ENCODE results near the gene ZBTB5.
"Not testable (repeated sequence)": the region's sequence is repeated elsewhere in the genome, so short reads cannot be mapped to it uniquely, and the experiment has no call there.

Gene ZBTB5, protein sequence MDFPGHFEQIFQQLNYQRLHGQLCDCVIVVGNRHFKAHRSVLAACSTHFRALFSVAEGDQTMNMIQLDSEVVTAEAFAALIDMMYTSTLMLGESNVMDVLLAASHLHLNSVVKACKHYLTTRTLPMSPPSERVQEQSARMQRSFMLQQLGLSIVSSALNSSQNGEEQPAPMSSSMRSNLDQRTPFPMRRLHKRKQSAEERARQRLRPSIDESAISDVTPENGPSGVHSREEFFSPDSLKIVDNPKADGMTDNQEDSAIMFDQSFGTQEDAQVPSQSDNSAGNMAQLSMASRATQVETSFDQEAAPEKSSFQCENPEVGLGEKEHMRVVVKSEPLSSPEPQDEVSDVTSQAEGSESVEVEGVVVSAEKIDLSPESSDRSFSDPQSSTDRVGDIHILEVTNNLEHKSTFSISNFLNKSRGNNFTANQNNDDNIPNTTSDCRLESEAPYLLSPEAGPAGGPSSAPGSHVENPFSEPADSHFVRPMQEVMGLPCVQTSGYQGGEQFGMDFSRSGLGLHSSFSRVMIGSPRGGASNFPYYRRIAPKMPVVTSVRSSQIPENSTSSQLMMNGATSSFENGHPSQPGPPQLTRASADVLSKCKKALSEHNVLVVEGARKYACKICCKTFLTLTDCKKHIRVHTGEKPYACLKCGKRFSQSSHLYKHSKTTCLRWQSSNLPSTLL

GRCh38 chr9:37465249-37466036, at the start of gene ZBTB5:
TSS of gene ZBTB5 (minus strand) at chr9:37465450. CDS start at chr9:37442551, 22,899 bp downstream.
- DNase-seq, result peak; percentile 100

GRCh38 chr9:37514999-37515398, 49.7 kb upstream of the ZBTB5 start:
- no peak for DNase-seq

DNA sequence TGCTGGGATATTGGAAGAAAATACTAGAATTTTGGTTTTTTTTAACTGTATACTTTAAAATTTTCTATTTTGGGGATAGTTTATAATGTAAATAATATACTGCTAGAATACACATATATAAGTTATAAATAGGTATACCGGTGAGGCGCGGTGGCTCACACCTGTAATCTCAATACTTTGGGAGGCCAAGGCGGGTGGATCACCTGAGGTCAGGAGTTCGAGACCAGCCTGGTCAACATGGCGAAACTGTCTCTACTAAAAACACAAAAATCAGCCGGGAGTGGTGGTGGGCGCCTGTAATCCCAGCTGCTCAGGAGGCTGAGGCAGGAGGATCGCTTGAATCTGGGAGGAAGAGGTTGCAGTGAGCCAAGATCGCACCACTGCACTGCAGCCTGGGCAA, 49.2 kb upstream of the ZBTB5 start:
- DNase-seq, result not testable (repeated sequence)

DNA sequence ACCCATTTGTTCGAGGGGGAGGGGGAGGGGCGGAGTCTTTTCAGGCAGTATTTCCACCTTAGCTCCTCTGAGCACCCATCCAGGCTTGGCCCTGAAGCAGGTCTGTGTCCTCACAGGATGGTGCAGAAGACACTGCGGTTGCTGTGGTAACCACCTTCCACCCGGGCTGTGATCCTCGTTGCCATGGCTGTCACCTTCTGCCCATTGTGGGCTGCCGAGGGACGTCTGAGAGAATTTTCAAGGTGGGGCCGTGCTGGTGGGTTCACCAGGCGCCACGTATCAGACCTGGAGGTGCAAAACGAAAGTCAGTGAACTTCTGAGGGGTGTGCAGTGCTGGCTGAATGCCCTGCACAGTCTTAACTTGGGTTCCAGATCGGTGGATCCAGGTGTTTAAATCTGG, 47.2 kb upstream of the ZBTB5 start:
- DNase-seq, result no peak

- no peak for DNase-seq
Observed at GRCh38 chr9:37511016-37512010, 46.1 kb upstream of the ZBTB5 start.

DNA sequence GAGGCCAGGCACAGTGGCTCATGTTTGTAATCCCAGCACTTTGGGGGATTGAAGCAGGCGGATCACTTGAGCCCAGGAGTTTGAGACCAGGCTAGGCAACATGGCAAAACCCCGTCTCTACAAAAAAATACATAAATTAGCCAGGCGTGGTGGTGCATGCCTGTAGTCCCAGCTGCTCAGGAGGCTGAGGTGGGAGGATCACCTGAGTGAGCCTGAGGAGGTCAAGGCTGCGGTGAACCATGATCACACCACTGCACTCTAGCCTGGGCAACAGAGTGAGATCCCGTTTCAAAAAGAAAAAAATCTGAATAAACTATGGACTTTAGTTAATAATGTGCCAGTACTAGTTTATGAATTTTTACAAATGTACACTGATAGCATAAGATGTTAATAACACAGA, 44.8 kb upstream of the ZBTB5 start:
- not testable (repeated sequence) for DNase-seq

DNA sequence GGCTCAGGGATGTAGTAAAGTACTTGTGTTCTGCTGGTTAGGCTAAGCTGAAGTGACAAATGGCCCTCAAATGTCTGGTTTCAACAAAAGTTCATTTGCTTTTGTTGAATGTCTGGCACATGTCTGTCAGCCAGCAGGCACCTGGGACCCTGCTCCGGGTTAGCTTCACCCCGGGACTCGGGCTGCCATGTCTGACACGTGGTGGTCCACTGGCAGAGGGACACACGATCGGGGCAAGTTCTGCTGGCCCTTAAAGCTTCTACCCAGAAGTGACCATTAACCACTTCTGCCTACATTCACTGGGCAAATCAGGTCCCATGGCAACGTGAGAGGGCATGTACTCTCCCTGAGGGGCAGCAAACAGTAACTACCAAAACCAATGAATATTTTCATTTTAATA, 44.3 kb upstream of the ZBTB5 start:
- no peak for DNase-seq

DNA sequence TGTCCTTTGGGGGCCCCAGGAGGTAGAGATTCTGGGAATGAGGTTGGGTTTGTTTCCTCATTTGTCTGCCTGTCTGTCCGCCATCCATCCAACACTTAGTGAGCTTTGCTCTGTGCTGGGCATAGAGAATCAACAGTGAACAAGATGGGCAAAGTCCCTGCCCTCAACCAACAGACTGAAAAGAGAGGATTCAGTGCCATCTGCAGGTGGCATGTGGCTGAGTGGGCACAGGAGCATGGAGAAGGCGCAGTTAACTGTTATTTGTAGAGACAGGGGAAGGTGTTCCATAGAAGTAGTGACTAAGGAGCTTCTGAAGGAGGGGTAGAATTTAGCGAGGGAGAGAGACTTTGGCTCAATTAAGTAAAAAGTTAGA, 43.6 kb upstream of the ZBTB5 start:
- DNase-seq, result no peak

DNA sequence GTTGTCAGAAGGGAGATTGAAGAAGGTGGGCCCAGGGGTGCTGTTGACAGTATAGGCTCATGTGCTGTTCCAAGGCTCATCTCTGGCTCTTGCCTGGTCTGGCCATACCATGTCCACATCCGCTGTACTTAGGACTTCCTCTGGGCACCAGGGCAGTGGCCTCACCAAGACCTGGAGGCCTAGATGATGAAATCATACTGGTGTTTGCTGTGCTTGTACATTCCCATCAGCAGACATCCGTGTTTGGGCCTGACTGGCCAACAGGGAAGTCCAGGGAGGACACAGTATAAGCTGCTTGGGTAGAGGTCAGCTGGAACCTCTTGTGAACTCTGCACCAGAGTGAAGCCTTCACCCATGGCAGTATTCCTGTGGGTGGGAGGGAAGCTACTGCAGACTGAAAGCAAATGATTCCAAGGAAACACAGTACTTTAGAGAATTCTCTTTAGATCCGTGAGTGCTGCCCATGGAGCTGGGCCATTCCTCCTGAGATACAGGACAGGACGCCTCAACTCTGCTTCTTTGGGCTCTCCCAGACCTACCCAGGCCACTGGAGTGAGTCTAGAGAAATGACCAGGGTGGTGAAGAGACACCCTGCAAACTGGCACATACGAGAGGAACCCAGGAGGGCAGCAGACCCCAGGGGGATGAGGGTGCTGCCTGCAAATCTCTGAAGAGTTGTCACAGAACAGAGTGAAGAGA, 43.0 kb upstream of the ZBTB5 start:
- no peak for DNase-seq

DNA sequence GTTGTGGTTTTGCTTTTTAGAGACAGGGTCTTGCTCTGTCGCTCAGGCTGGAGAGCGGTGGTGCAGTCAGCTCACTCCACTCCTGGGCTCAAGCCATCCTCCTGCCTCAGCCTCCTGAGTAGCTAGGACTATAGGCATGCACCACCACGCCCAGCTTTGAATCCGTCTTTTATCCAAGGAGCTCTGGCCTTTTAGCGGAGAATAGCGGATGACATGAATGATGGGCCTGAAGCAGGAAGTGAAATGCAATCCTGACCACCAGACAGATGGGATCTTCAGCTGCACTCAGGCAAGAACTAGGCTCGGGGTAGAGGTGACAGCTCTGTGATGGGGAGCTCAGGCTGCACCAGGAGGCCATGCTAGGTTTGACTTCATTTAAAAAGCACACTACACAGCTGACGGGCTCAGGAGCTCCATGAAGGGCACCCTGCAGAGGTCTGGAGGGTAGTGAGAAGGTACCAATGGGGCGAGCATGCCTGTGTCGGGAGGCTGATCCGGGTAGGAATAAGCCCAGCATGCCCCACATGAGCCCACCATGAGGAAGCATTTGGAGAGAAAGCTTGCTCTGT, 42.4 kb upstream of the ZBTB5 start:
- no peak for DNase-seq

- DNase-seq, result no peak
Observed at GRCh38 chr9:37504605-37505004, 39.4 kb upstream of the ZBTB5 start.

DNA sequence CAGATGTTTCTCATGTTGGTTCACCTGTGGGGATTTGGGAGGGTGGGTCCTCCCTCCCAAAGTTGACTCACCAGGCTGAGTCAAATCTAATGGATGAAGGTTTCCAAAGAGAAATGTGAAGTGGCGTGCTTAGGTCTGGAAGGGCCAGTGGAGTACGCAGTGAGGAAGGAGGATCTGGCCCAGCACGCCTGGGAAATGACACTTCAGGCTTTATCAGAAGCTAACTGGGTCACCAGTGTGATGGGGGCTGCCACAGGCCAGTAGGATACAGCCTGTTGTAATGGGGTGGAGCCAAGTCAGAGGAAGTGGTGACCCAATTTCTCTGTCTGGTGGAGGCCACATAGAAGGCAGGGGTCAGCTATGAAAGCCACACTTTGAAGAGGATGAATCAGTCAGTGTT, 38.5 kb upstream of the ZBTB5 start:
- no peak for DNase-seq

DNA sequence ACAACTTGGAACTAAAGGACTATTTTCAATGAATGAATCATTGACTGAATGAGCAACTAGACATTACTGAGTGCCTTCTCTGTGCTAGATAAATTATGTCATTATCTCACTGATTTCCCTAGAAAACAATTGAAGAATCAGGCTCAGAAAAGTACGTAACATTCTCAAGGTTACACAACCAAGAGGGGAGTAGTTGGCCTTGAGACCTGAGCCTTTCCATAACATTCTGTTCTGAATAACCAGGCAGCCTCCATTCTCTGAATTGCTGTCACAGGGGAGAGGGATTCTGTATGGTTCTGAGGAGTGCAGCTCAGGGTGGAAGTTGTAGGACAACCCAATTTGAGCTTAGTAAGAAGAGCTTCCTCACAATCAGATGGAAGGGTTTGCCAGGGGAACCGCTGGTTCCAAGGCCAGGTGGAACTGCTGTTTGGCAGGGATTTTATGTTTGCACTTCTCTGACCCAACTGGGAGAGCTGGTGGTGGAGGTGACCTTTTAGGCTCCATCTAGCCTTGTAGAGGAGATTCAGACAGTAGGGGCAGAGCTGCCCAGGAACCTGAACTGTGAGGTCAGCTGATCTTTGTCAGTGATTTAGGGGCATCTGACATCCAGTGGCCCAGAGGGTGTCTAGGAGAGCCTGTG, 36.8 kb upstream of the ZBTB5 start:
- no peak for DNase-seq

DNA sequence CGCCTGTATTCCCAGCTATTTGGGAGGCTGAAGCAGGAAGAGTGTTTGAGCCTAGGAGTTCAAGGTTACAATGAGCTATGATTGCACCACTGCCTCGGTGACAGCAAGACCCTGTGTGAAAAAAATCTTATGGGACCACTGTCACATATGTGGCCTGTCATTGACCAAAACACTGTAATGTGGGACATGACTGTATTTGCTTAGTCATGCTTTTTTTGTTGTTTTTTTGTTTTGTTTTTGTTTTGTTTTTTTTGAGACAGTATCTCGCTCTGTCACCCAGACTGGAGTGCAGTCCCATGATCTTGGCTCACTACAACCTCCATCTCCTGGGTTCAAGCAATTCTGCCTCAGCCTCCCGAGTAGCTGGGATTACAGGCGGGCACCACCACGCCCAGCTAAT, 34.0 kb upstream of the ZBTB5 start:
- DNase-seq, result no peak

- DNase-seq, result no peak
Observed at GRCh38 chr9:37498457-37498856, 33.2 kb upstream of the ZBTB5 start.

DNA sequence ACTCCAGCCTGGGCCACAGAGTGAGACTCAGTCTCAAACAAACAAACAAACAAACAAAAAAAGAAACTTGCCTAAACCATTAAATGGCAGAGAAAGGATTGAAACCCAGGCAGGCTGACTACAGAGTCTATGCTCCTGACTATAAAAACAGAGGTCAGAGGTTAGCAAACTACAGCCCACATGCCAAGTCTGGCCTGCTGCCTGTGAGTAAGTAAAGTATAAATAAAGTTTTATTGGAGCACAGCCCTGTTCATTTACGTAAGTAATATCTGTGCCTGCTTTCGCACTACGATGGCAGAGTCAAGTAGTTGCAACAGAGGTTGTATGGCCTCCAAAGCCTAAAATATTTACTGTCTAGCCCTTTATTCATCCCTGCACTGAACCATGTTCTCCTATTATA, 32.1 kb upstream of the ZBTB5 start:
- no peak for DNase-seq

GRCh38 chr9:37496020-37496419, 30.8 kb upstream of the ZBTB5 start:
- DNase-seq, result no peak

DNA sequence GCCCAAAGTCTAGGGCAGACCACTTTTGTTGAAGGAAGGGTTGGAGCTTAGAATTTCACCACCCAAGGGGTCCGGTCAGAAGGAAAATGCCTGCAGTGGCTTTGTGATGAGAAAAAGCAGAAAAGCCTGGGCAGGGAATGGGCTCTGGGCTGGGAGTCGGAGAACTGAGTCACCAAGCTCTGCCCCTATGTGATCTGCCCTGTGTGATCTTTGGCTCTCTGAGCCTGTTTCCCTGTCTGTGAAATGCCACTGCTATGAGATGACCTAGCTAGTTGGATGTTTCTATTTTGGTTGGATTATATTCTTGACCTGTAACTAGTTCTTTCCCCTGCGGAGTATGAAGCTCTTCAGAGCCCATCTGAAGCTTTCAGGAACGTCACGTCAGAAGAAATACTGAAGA, 30.3 kb upstream of the ZBTB5 start:
- DNase-seq, result no peak

DNA sequence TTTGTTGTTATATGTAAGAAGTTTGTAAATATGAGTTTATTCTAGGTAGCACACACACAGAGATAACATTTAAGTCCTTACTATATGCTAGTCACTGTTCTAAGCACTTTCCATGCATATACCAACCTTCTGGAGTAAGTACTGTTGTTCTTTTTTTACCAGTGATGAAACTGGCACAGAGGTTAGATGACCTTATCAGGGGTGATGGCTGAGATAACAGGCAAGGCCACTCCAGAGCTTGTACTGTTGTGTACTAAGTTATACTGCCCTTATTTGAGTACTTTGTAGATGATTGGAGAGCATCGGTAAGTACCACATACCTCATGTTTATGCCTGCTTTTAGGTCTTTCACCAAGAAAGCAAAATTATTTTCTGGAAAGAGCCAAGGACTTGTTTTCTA, 26.7 kb upstream of the ZBTB5 start:
- no peak for DNase-seq

DNA sequence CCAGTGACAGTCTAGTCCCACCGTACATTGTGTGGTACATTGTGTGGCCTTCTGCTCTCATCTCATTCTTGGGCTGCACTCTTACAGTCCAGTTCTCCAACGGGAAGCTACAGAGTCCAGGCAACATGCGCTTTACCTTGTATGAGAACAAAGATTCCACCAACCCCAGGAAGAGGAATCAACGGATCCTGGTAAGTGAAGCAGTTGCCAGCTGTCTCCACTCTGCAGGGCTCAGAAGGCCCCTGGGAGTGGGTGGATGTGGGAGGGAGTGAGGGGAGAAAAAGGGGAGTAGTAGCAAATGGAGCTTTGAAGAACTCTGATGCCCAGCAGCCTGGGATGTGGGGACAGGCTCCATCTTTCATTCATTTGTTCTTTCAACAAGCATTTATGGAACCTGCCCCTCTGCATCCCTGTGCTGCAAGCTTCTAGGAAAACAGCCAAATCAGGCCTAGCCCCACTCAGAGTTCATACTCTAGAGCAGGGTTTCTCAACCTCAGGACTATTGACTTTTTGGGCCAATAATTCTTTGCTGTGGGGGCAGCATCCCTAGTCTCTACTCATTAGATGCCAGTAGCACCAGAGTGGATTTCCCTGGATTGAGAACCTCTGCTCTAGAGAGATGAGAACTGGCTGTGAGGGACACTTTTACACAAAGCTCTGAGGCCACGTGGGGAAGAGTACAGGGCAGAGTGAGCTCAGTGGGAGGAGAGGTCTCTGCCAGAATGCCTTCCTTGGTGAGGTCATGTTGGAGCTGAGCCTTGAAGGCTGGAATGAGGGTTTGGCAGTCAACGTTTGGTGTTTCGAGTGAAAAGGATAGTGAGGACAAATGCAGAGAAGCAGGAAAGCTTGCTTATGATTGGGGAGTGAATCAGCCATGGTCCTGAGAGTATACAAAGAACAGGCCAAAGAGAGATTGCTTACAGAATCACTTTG, 21.6 kb upstream of the ZBTB5 start:
- peak; percentile 29 for DNase-seq

Data from NCI-H146 (cell line).